Measurements from ENCODE around the gene NEGR1.

The NEGR1 gene

GRCh38 chr1:71502006-71502405 lies 780.3 kb downstream of the NEGR1 start:
- H3K4me1 Mint-ChIP-seq = no peaks in the 10 kb centered on the region
- H3K4me3 Mint-ChIP-seq = no peak overlapping the region
- no peaks in the 10 kb centered on the region for H3K27me3 Mint-ChIP-seq (ENCODE audit: low read depth, poor library complexity)
- no peak for DNase-seq
- H3K27ac Mint-ChIP-seq = peak overlapping the region; percentile 31
- no peak for TF ChIP-seq CTCF (IDR thresholded peaks at IDR 0.05)
- H3K9me3 Mint-ChIP-seq = peaks cover 12% of the 10 kb centered on the region
- H3K36me3 Mint-ChIP-seq (ENCODE audit: low read depth) = no peaks in the 10 kb centered on the region

- Mint-ChIP-seq H3K4me1 (no peaks in the 10 kb centered on the region), H3K27ac (no peak overlapping the region), H3K27me3 (ENCODE audit: low read depth, poor library complexity) (peaks cover 4% of the 10 kb centered on the region), H3K36me3 (ENCODE audit: low read depth) (no peaks in the 10 kb centered on the region), H3K9me3 (no peaks in the 10 kb centered on the region), H3K4me3 (no peak overlapping the region)
- no peak for TF ChIP-seq CTCF (IDR thresholded peaks at IDR 0.05)
- DNase-seq = no peak
Measured at GRCh38 chr1:71498542-71498941, 783.8 kb downstream of the NEGR1 start.

GRCh38 chr1:71494163-71494562 lies 788.2 kb downstream of the NEGR1 start:
- Mint-ChIP-seq H3K9me3 (no peaks in the 10 kb centered on the region), H3K27ac (no peak overlapping the region), H3K36me3 (ENCODE audit: low read depth) (no peaks in the 10 kb centered on the region), H3K4me3 (no peak overlapping the region), H3K27me3 (ENCODE audit: low read depth, poor library complexity) (peaks cover 4% of the 10 kb centered on the region), H3K4me1 (no peaks in the 10 kb centered on the region)
- no peak for DNase-seq
- no peak for TF ChIP-seq CTCF (IDR thresholded peaks at IDR 0.05)

GRCh38 chr1:71492298-71493041 lies 789.9 kb downstream of the NEGR1 start:
- H3K9me3 Mint-ChIP-seq = no peaks in the 10 kb centered on the region
- no peak for DNase-seq
- H3K27ac Mint-ChIP-seq = no peak overlapping the region
- H3K4me1 Mint-ChIP-seq = no peaks in the 10 kb centered on the region
- no peak overlapping the region for H3K4me3 Mint-ChIP-seq
- H3K27me3 Mint-ChIP-seq (ENCODE audit: low read depth, poor library complexity) = peaks cover 4% of the 10 kb centered on the region
- TF ChIP-seq CTCF (IDR thresholded peaks at IDR 0.05) = no peak
- H3K36me3 Mint-ChIP-seq (ENCODE audit: low read depth) = no peaks in the 10 kb centered on the region

- no peak for DNase-seq
- TF ChIP-seq CTCF (IDR thresholded peaks at IDR 0.05) = no peak
- Mint-ChIP-seq H3K27ac (no peak overlapping the region), H3K36me3 (ENCODE audit: low read depth) (no peaks in the 10 kb centered on the region), H3K4me3 (no peak overlapping the region), H3K4me1 (no peaks in the 10 kb centered on the region), H3K9me3 (no peaks in the 10 kb centered on the region), H3K27me3 (ENCODE audit: low read depth, poor library complexity) (peaks cover 4% of the 10 kb centered on the region)
Measured at GRCh38 chr1:71490432-71490831, 791.9 kb downstream of the NEGR1 start.

Data from nephron progenitor cell (in vitro differentiated cells).